ENCODE measurements around the gene SLC25A40. TPM values are rescaled to one million over a fixed set of nuclear protein-coding genes. Genes with fewer than 3 reads are reported as not detected.

SLC25A40 gene
- polyA plus RNA-seq, 1 of the 3 experiments (the other 2 are of a cell fraction): 5.5 TPM

- Histone ChIP-seq H3K4me2 (no peak overlapping the region), H3K27me3 (ENCODE audit: insufficient read depth) (no peaks in the 10 kb centered on the region), H2AFZ (ENCODE audit: low read depth) (no peak overlapping the region), H3K27ac (ENCODE audit: low read depth in 2 of 2, low read length in 1 of 2) (no peak overlapping the region), H3K4me3 (ENCODE audit: low read depth in 2 of 2, low read length in 1 of 2) (no peak overlapping the region), H4K20me1 (ENCODE audit: insufficient read depth) (no peaks in the 10 kb centered on the region), H3K79me2 (ENCODE audit: insufficient read depth) (no peaks in the 10 kb centered on the region), H3K36me3 (replicated peaks in 1 of 2; ENCODE audit: control insufficient read depth in 1 of 2, insufficient read depth in 2 of 2, low read length in 1 of 2) (no peaks in the 10 kb centered on the region), H3K9me3 (no peaks in the 10 kb centered on the region), H3F3A (replicated peaks; ENCODE audit: insufficient read depth) (no peaks in the 10 kb centered on the region), H3K9me2 (no peaks in the 10 kb centered on the region), H3K9ac (no peak overlapping the region), H3K4me1 (ENCODE audit: control insufficient read depth in 1 of 2, insufficient read depth in 2 of 2, low read depth in 1 of 2, low read length in 1 of 2) (no peaks in the 10 kb centered on the region)
- ChIA-PET CTCF (interaction anchor here (0.7 to 2.2 kb wide), 6 partner anchors 13 to 357 kb away, joined by 3 to 14 read pairs (median 4); no protein-coding TSS in a partner anchor), POLR2A (no interaction called here)
- DNase-seq: no peak
- no peak for TF ChIP-seq TCF12 (IDR thresholded peaks at IDR 0.05)
- TF ChIP-seq ELF1 (IDR thresholded peaks at IDR 0.05): no peak
- TF ChIP-seq FOSL2 (IDR thresholded peaks at IDR 0.05; ENCODE audit: borderline replicate concordance, low read depth): no peak
- TF ChIP-seq USF2 (IDR thresholded peaks at IDR 0.05; ENCODE audit: borderline replicate concordance, low read depth, low read length): no peak
- 49% methylated on average over 1 of the region's 1 CpG for WGBS (ENCODE audit: low lambda C conversion rate)
These were observed 66.0 kb downstream of the SLC25A40 start for GRCh38 chr7:87810130-87810529.

- no peak overlapping the region; the same call in 1 of the 2 replicates for H2AFZ ChIP-seq (ENCODE audit: low read depth)
- no peak overlapping the region for H3K4me2 ChIP-seq
- no peaks in the 10 kb centered on the region for H3K79me2 ChIP-seq (ENCODE audit: insufficient read depth)
- no peaks in the 10 kb centered on the region for H4K20me1 ChIP-seq (ENCODE audit: insufficient read depth)
- no peaks in the 10 kb centered on the region for H3K9me2 ChIP-seq
- H3K27ac ChIP-seq (ENCODE audit: low read depth in 2 of 2, low read length in 1 of 2): no peak overlapping the region
- H3K27me3 ChIP-seq (ENCODE audit: insufficient read depth): no peaks in the 10 kb centered on the region
- no peaks in the 10 kb centered on the region for H3K9me3 ChIP-seq
- H3F3A ChIP-seq (replicated peaks; ENCODE audit: insufficient read depth): no peaks in the 10 kb centered on the region
- no peaks in the 10 kb centered on the region for H3K4me1 ChIP-seq (ENCODE audit: control insufficient read depth in 1 of 2, insufficient read depth in 2 of 2, low read depth in 1 of 2, low read length in 1 of 2)
- H3K9ac ChIP-seq: no peak overlapping the region
- no peak for TF ChIP-seq TAF1 (IDR thresholded peaks at IDR 0.05; ENCODE audit: borderline replicate concordance, low read depth, low read length)
- TF ChIP-seq RCOR1 (IDR thresholded peaks at IDR 0.05; ENCODE audit: low read length): no peak
- DNase-seq: no peak
- CTCF ChIA-PET: interaction anchor here (2.4 kb wide), 1 partner anchor 303 kb away, joined by 6 read pairs; no protein-coding TSS in a partner anchor
- no peaks in the 10 kb centered on the region for H3K36me3 ChIP-seq (replicated peaks in 1 of 2; ENCODE audit: control insufficient read depth in 1 of 2, insufficient read depth in 2 of 2, low read length in 1 of 2)
- H3K4me3 ChIP-seq (ENCODE audit: low read depth in 2 of 2, low read length in 1 of 2): no peak overlapping the region
- POLR2A ChIA-PET: no interaction called here
These were observed 70.0 kb downstream of the SLC25A40 start for GRCh38 chr7:87806150-87806549.

DNA sequence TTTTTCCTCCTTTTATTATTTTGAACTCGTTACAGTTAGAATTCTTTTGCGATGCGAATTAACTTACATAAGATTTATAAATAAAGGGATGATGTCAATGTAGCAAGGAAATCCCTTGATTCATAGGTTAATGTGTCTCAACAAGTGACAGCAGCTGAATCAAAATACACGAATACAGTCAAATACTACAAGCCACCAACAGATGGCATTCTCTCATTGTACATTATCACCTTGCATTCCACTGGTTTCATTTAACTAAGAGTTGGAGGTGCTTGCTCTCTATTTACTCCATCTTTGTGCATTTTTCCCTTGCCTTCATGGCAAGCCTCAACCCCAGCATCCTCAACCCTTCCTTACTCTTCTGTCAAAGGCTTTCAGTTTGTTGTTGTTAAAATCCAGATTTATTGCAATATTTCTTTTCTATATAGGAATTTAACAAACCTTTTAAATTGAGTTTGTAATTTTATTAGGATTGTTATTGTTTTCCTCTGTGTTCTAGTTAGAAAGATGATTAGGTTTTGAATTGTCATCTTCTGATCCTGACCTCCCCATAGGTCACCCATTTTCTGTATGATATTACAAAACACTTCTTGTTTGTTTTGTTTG lies 78.3 kb downstream of the SLC25A40 start:
- ChIA-PET POLR2A (no interaction called here), CTCF (interaction anchor here (0.6 to 3.7 kb wide), 33 partner anchors 9 to 612 kb away, joined by 3 to 48 read pairs (median 4); partner anchors contain the start of genes ADAM22, DBF4 and SLC25A40)
- H3K79me2 ChIP-seq (ENCODE audit: insufficient read depth): no peaks in the 10 kb centered on the region
- DNase-seq: peak; percentile 47
- H3K4me3 ChIP-seq (ENCODE audit: low read depth in 2 of 2, low read length in 1 of 2): no peak overlapping the region; a peak in 1 of 4 replicates
- H3K27ac ChIP-seq (ENCODE audit: low read depth in 2 of 2, low read length in 1 of 2): no peak overlapping the region
- no peaks in the 10 kb centered on the region for H3K9me3 ChIP-seq
- H2AFZ ChIP-seq (ENCODE audit: low read depth): peak overlapping the region; percentile 8; the same call in 1 of the 2 replicates
- H3K9ac ChIP-seq: no peak overlapping the region
- H3K4me2 ChIP-seq: no peak overlapping the region
- no peaks in the 10 kb centered on the region for H3K4me1 ChIP-seq (ENCODE audit: control insufficient read depth in 1 of 2, insufficient read depth in 2 of 2, low read depth in 1 of 2, low read length in 1 of 2)
- no peaks in the 10 kb centered on the region for H3F3A ChIP-seq (replicated peaks; ENCODE audit: insufficient read depth)
- no peaks in the 10 kb centered on the region for H3K36me3 ChIP-seq (replicated peaks in 1 of 2; ENCODE audit: control insufficient read depth in 1 of 2, insufficient read depth in 2 of 2, low read length in 1 of 2)
- no peaks in the 10 kb centered on the region for H3K27me3 ChIP-seq (ENCODE audit: insufficient read depth)
- H3K9me2 ChIP-seq: no peaks in the 10 kb centered on the region
- TF ChIP-seq, protein P1, sequence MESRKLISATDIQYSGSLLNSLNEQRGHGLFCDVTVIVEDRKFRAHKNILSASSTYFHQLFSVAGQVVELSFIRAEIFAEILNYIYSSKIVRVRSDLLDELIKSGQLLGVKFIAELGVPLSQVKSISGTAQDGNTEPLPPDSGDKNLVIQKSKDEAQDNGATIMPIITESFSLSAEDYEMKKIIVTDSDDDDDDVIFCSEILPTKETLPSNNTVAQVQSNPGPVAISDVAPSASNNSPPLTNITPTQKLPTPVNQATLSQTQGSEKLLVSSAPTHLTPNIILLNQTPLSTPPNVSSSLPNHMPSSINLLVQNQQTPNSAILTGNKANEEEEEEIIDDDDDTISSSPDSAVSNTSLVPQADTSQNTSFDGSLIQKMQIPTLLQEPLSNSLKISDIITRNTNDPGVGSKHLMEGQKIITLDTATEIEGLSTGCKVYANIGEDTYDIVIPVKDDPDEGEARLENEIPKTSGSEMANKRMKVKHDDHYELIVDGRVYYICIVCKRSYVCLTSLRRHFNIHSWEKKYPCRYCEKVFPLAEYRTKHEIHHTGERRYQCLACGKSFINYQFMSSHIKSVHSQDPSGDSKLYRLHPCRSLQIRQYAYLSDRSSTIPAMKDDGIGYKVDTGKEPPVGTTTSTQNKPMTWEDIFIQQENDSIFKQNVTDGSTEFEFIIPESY (IDR thresholded peaks at IDR 0.05; ENCODE audit: borderline replicate concordance, low read depth): no peak
- peak; percentile 93 for TF ChIP-seq SMC3 (IDR thresholded peaks at IDR 0.05; ENCODE audit: low read depth, low read length)
- peak; percentile 96 for TF ChIP-seq RAD21 (IDR thresholded peaks at IDR 0.05; ENCODE audit: low read length)
- TF ChIP-seq, protein P2, sequence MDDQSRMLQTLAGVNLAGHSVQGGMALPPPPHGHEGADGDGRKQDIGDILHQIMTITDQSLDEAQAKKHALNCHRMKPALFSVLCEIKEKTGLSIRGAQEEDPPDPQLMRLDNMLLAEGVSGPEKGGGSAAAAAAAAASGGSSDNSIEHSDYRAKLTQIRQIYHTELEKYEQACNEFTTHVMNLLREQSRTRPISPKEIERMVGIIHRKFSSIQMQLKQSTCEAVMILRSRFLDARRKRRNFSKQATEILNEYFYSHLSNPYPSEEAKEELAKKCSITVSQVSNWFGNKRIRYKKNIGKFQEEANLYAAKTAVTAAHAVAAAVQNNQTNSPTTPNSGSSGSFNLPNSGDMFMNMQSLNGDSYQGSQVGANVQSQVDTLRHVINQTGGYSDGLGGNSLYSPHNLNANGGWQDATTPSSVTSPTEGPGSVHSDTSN (IDR thresholded peaks at IDR 0.05): no peak
- peak; percentile 80 for TF ChIP-seq CTCF (IDR thresholded peaks at IDR 0.05)
- WGBS (ENCODE audit: low lambda C conversion rate): 13% methylated on average over 4 of the region's 4 CpGs
- no peaks in the 10 kb centered on the region for H4K20me1 ChIP-seq (ENCODE audit: insufficient read depth)

Measured in SK-N-SH (cell line).